H1 (cell line): Measurements from ENCODE around the gene INSM1. TPM values are rescaled to one million over a fixed set of nuclear protein-coding genes. Genes with fewer than 3 reads are reported as not detected.

Experiments
- CTCF ChIA-PET: fragments of 300-600 bp; sonication (Branson Sonifier 250); formaldehyde crosslinking; loops from one replicate; lab custom pipeline; 2021; ENCODE audit not compliant: partially characterized antibody; lab: Charles Lee
- POLR2A ChIA-PET: fragments of 300-600 bp; sonication (Branson Sonifier 250); formaldehyde crosslinking; loops from one replicate; lab custom pipeline; 2021; ENCODE audit warnings: inconsistent platforms; ENCODE audit not compliant: partially characterized antibody; lab: Charles Lee
- DNase-seq, 2 experiments: peaks; one replicate each; pipeline versions ENCODE4 v3.0.0 to v3.0.0-alpha.2; 2010 to 2022; ENCODE audit warnings: low spot score in 2 of 2, low read depth in 1 of 2, mixed read lengths in 1 of 2
- FAIRE-seq: peaks from 2 replicates; lab custom pipeline; 2011; peaks lifted over from hg19 to GRCh38; lab: Jason Lieb, UNC
- H2AFZ ChIP-seq: 2 replicates; pipeline ENCODE4 v1.8.1; 2012; ENCODE audit warnings: low read length, inconsistent platforms
- H2AK5ac ChIP-seq: 2 replicates; pipeline ENCODE4 v1.6.1; 2013; ENCODE audit warnings: low read depth, low read length
- H2BK120ac ChIP-seq: replicated peaks from 2 replicates; pipeline ENCODE3; 2013; ENCODE audit warnings: low read depth, low read length, inconsistent platforms
- H2BK12ac ChIP-seq: 2 replicates; pipeline ENCODE4 v1.6.1; 2013; ENCODE audit warnings: low read depth, low read length
- H2BK15ac ChIP-seq: 2 replicates; pipeline ENCODE4 v1.6.1; 2013; ENCODE audit warnings: low read length
- H2BK20ac ChIP-seq: 2 replicates; pipeline ENCODE4 v1.6.1; 2013; ENCODE audit warnings: low read length
- H2BK5ac ChIP-seq: 2 replicates; pipeline ENCODE4 v1.6.1; 2013; ENCODE audit warnings: low read depth, low read length
- H3K14ac ChIP-seq: 2 replicates; pipeline ENCODE4 v1.6.1; 2013; ENCODE audit warnings: inconsistent platforms; ENCODE audit not compliant: insufficient read length
- H3K18ac ChIP-seq: 2 replicates; pipeline ENCODE4 v1.6.1; 2013; ENCODE audit warnings: low read length; ENCODE audit errors: extremely low read depth
- H3K23ac ChIP-seq: 2 replicates; pipeline ENCODE4 v1.6.1; 2013; ENCODE audit warnings: inconsistent platforms; ENCODE audit not compliant: insufficient read length
- H3K23me2 ChIP-seq: 2 replicates; pipeline ENCODE4 v1.6.1; 2013; ENCODE audit warnings: low read depth, low read length
- H3K27ac ChIP-seq: 2 replicates; pipeline ENCODE4 v1.6.1; 2011; ENCODE audit warnings: low read depth, low read length, inconsistent platforms
- H3K27me3 ChIP-seq, 4 experiments: replicated peaks in 1 of 4; 1 replicate in 1 of 4; 2 replicates in 3 of 4; pipeline versions ENCODE4 v1.6.1 to v1.8.1; 2011 to 2013; ENCODE audit warnings: low read length in 3 of 4, mild to moderate bottlenecking in 3 of 4, inconsistent platforms in 2 of 4, mixed read lengths in 2 of 4, moderate library complexity in 1 of 4; ENCODE audit not compliant: control insufficient read depth in 3 of 4, insufficient read depth in 3 of 4; ENCODE audit errors: extremely low read depth in 1 of 4
- H3K36me3 ChIP-seq, 4 experiments: 2 replicates each; pipeline versions ENCODE4 v1.6.1 to v1.8.1; 2011 to 2013; ENCODE audit warnings: mild to moderate bottlenecking in 4 of 4, low read length in 3 of 4, moderate library complexity in 2 of 4, control low read depth in 1 of 4, inconsistent platforms in 1 of 4; ENCODE audit not compliant: insufficient read depth in 4 of 4, control insufficient read depth in 2 of 4
- H3K4ac ChIP-seq: replicated peaks from 2 replicates; pipeline ENCODE3; 2013; ENCODE audit warnings: low read length, low read depth, mixed read lengths, inconsistent platforms; ENCODE audit not compliant: insufficient read length
- H3K4me1 ChIP-seq, 4 experiments: replicated peaks in 1 of 4; 1 replicate in 1 of 4; 2 replicates in 3 of 4; pipeline versions ENCODE4 v1.6.1 to v1.8.1; 2011 to 2013; ENCODE audit warnings: low read length in 3 of 4, inconsistent platforms in 2 of 4, mixed read lengths in 1 of 4; ENCODE audit not compliant: insufficient read depth in 4 of 4, control insufficient read depth in 3 of 4
- H3K4me2 ChIP-seq, 2 experiments: 2 replicates each; pipeline versions ENCODE4 v1.6.1 to v1.8.1; 2011 to 2013; ENCODE audit warnings: low read depth in 2 of 2, low read length in 2 of 2, control low read depth in 1 of 2, inconsistent platforms in 1 of 2, mild to moderate bottlenecking in 1 of 2; ENCODE audit not compliant: insufficient read depth in 1 of 2
- H3K4me3 ChIP-seq, 4 experiments: fragments of 200-600, 300-600 bp in 1 of 4; sonication (generic), shearing (Covaris generic), sonication (Bioruptor Twin) in 1 of 4; 2 replicates each; pipeline versions ENCODE4 v1.5.1 to v1.8.1; 2011 to 2016; ENCODE audit warnings: low read length in 4 of 4, low read depth in 3 of 4, control low read depth in 2 of 4, inconsistent platforms in 2 of 4, mild to moderate bottlenecking in 2 of 4, mixed read lengths in 1 of 4, moderate library complexity in 1 of 4; ENCODE audit not compliant: insufficient read depth in 2 of 4; ENCODE audit errors: extremely low read depth in 1 of 4
- H3K56ac ChIP-seq: replicated peaks from 2 replicates; pipeline ENCODE3; 2013; ENCODE audit warnings: low read depth, mild to moderate bottlenecking, mixed read lengths, low read length, inconsistent platforms; ENCODE audit not compliant: insufficient read length
- H3K79me1 ChIP-seq: 2 replicates; pipeline ENCODE4 v1.6.1; 2013; ENCODE audit warnings: low read depth, low read length, control low read depth
- H3K79me2 ChIP-seq, 2 experiments: 2 replicates each; pipeline versions ENCODE4 v1.6.1 to v1.8.1; 2012 to 2013; ENCODE audit warnings: low read length in 2 of 2, mild to moderate bottlenecking in 2 of 2, inconsistent platforms in 1 of 2; ENCODE audit not compliant: insufficient read depth in 2 of 2, control insufficient read depth in 1 of 2
- H3K9ac ChIP-seq, 4 experiments: replicated peaks in 1 of 4; 1 replicate in 1 of 4; 2 replicates in 3 of 4; pipeline versions ENCODE4 v1.6.1 to v1.8.1; 2011 to 2013; ENCODE audit warnings: low read depth in 3 of 4, low read length in 3 of 4, control low read depth in 2 of 4, mild to moderate bottlenecking in 2 of 4, moderate library complexity in 2 of 4, inconsistent platforms in 1 of 4; ENCODE audit errors: extremely low read depth in 1 of 4
- H3K9me3 ChIP-seq, 2 experiments: 2 replicates each; pipeline versions ENCODE4 v1.6.1 to v1.8.1; 2012 to 2013; ENCODE audit warnings: mild to moderate bottlenecking in 2 of 2, moderate library complexity in 2 of 2, control low read depth in 1 of 2, inconsistent platforms in 1 of 2, low read depth in 1 of 2, low read length in 1 of 2, mixed read lengths in 1 of 2; ENCODE audit not compliant: insufficient read depth in 2 of 2
- H4K20me1 ChIP-seq, 2 experiments: replicated peaks in 1 of 2; 2 replicates each; pipeline versions ENCODE3 to v1.8.1; 2011 to 2013; ENCODE audit warnings: inconsistent platforms in 2 of 2, low read length in 2 of 2, mild to moderate bottlenecking in 1 of 2; ENCODE audit not compliant: insufficient read depth in 2 of 2, control insufficient read depth in 1 of 2
- H4K5ac ChIP-seq: 2 replicates; pipeline ENCODE4 v1.6.1; 2013; ENCODE audit warnings: low read length, low read depth, mixed read lengths, inconsistent platforms; ENCODE audit not compliant: insufficient read length
- H4K8ac ChIP-seq: 2 replicates; pipeline ENCODE4 v1.8.0; 2013; ENCODE audit warnings: mild to moderate bottlenecking, moderate library complexity, low read length, inconsistent platforms; ENCODE audit not compliant: insufficient read depth; ENCODE audit errors: extremely low read depth
- H4K91ac ChIP-seq: replicated peaks from 2 replicates; pipeline ENCODE3; 2013; ENCODE audit warnings: low read length, mixed read lengths, inconsistent platforms; ENCODE audit not compliant: insufficient read length
- ATF3 ChIP-seq: IDR thresholded peaks from 2 replicates; pipeline ENCODE4 v1.6.1; 2011; ENCODE audit warnings: low read depth, mild to moderate bottlenecking, low read length; ENCODE audit not compliant: insufficient read depth
- BACH1 ChIP-seq: IDR thresholded peaks from 2 replicates; pipeline ENCODE4 v1.6.1; 2012; ENCODE audit warnings: low read length, improper control_type of control experiment
- CHD2 ChIP-seq: IDR thresholded peaks from 2 replicates; pipeline ENCODE4 v1.6.1; 2012; ENCODE audit warnings: low read length, improper control_type of control experiment
- CTCF ChIP-seq, 3 experiments: IDR thresholded peaks; 1 replicate in 2 of 3; 2 replicates in 1 of 3; pipeline versions ENCODE4 v1.5.1 to v1.6.1; 2011; ENCODE audit warnings: low read length in 3 of 3, mild to moderate bottlenecking in 3 of 3, inconsistent platforms in 2 of 3, low read depth in 1 of 3, moderate library complexity in 1 of 3; ENCODE audit not compliant: insufficient read depth in 1 of 3; ENCODE audit errors: control extremely low read depth in 1 of 3
- EGR1 ChIP-seq: IDR thresholded peaks from 2 replicates; pipeline ENCODE4 v1.6.1; 2011; ENCODE audit warnings: low read depth, low read length, borderline replicate concordance
- HDAC2 ChIP-seq, 2 experiments: fragments of 300-600 bp in 1 of 2; sonication (generic) in 1 of 2; IDR thresholded peaks; 2 replicates each; pipeline ENCODE4 v1.6.1; 2011 to 2012; ENCODE audit warnings: low read depth in 2 of 2, low read length in 2 of 2, mild to moderate bottlenecking in 2 of 2, moderate library complexity in 2 of 2, borderline replicate concordance in 1 of 2, inconsistent platforms in 1 of 2
- PHF8 ChIP-seq: fragments of 200-600 bp; sonication (generic); conservative IDR thresholded peaks from 2 replicates; pipeline ENCODE4 v1.7.1; 2012; ENCODE audit warnings: low read depth, mild to moderate bottlenecking, inconsistent platforms, low read length, moderate library complexity
- RFX5 ChIP-seq: IDR thresholded peaks from 2 replicates; pipeline ENCODE4 v1.6.1; 2011; ENCODE audit warnings: low read depth, low read length, improper control_type of control experiment, borderline replicate concordance
- SAP30 ChIP-seq: fragments of 300-600 bp; sonication (generic); IDR thresholded peaks from 2 replicates; pipeline ENCODE4 v1.7.1; 2012; ENCODE audit warnings: low read length, moderate library complexity, mild to moderate bottlenecking, inconsistent platforms; ENCODE audit not compliant: insufficient read depth, insufficient replicate concordance
- SIX5 ChIP-seq: IDR thresholded peaks from 2 replicates; pipeline ENCODE4 v1.6.1; 2011; ENCODE audit warnings: mild to moderate bottlenecking, low read depth, low read length
- TAF7 ChIP-seq: optimal IDR thresholded peaks from 2 replicates; pipeline ENCODE3; 2011; ENCODE audit warnings: low read depth, mild to moderate bottlenecking, inconsistent platforms, low read length, moderate library complexity, borderline replicate concordance
- WGBS, 2 experiments: shearing (Covaris generic) in 1 of 2; methylation state at CpG; one replicate each; pipeline versions ENCODE4 v1.1.6 to v1.1.7; 2013 to 2015; ENCODE audit warnings: low lambda C conversion rate in 2 of 2, mixed read lengths in 2 of 2, inconsistent platforms in 1 of 2, low coverage in 1 of 2, missing lambda C conversion rate in 1 of 2; ENCODE audit not compliant: insufficient replicate concordance in 2 of 2, insufficient coverage in 1 of 2, insufficient read length in 1 of 2; ENCODE audit errors: extremely low coverage in 1 of 2, missing lambda C conversion rate in 1 of 2; 5-methylcytosine and 5-hydroxymethylcytosine counted together
- polyA plus RNA-seq, 7 experiments: library from polyadenylated mRNA; depleted of rRNA in 3 of 7; stranded (reverse) in 5 of 7; unstranded in 2 of 7; fragments of >200 nt in 5 of 7; fragments of 200-250 nt in 2 of 7; gene quantifications; 1 replicate in 5 of 7; 2 replicates in 1 of 7; 4 replicates in 1 of 7; pipeline versions ENCODE4 v1.2.1 to v1.2.3, GENCODE V29; 2011 to 2013; ENCODE audit warnings: missing spikeins in 2 of 7, mixed read lengths in 2 of 7
- total RNA-seq: library from RNA; stranded (reverse); fragmentation: NEBNext Ultra II Directional; extraction: Animal tissue kit (Norgen Biotek cat#: 25700); gene quantifications from 2 replicates; pipeline ENCODE4 v1.2.1, GENCODE V29; 2021

The INSM1 gene
- total and polyA plus RNA-seq, 2 of the 8 experiments (the other 6 are each of a cell fraction or from before 2014, with no cell fraction given), result 0.86 to 2.5 TPM

- Histone ChIP-seq H3K79me1 (no peaks in the 10 kb centered on the region), H2AFZ (no peak overlapping the region), H3K27me3 (no peaks in the 10 kb centered on the region), H2BK15ac (no peak overlapping the region), H2AK5ac (no peak overlapping the region), H3K18ac (no peak overlapping the region), H2BK12ac (no peak overlapping the region), H3K79me2 (no peaks in the 10 kb centered on the region), H4K20me1 (no peaks in the 10 kb centered on the region), H4K91ac (no peak overlapping the region), H3K9me3 (no peaks in the 10 kb centered on the region), H3K9ac (no peak overlapping the region), H3K4me3 (no peak overlapping the region), H3K4me1 (peaks cover 0 to 9% (median 4%) of the 10 kb centered on the region in 4 experiments; a peak in 3 of 7 replicates), H4K5ac (no peak overlapping the region), H3K23me2 (no peaks in the 10 kb centered on the region; the same call in 1 of the 2 replicates), H3K4ac (no peak overlapping the region), H3K4me2 (no peak overlapping the region), H3K56ac (no peak overlapping the region), H3K36me3 (no peaks in the 10 kb centered on the region), H3K14ac (no peak overlapping the region), H4K8ac (no peak overlapping the region), H3K27ac (no peak overlapping the region), H2BK20ac (no peak overlapping the region), H2BK120ac (no peak overlapping the region), H2BK5ac (no peak overlapping the region), H3K23ac (no peak overlapping the region)
- FAIRE-seq (no peak), DNase-seq (no peak)
- 93% methylated on average over 5 of the region's 5 CpGs; no CpG with 5 or more reads in 1 of the 2 experiments for WGBS, 2 experiments
- CTCF ChIA-PET, result interaction anchor here (0.6 to 0.7 kb wide), 2 partner anchors 10 to 86 kb away, joined by 3 to 5 read pairs; no protein-coding TSS in a partner anchor
- POLR2A ChIA-PET, result no interaction called here
- TF ChIP-seq EGR1 (no peak), TAF7 (no peak), RFX5 (no peak), CTCF (IDR thresholded peaks at IDR 0.05; ENCODE audit: control extremely low read depth in 1 of 3, insufficient read depth in 1 of 3, low read depth in 1 of 3, low read length in 3 of 3) (no peak), PHF8 (no peak), SIX5 (no peak), SAP30 (no peak), BACH1 (no peak), ATF3 (no peak), CHD2 (no peak), HDAC2 (IDR thresholded peaks at IDR 0.05; ENCODE audit: borderline replicate concordance in 1 of 2, low read depth in 2 of 2, low read length in 2 of 2) (no peak)
These were observed 36.7 kb downstream of the INSM1 start for GRCh38 chr20:20404633-20405032.
